GM18505 (cell line): Measurements from ENCODE around the gene LLGL1.

Experiments
- ATAC-seq: cut with Tn5 transposase; IDR thresholded peaks from one replicate; pipeline ENCODE4 v1.9.1; 2021; ENCODE audit not compliant: unreplicated experiment
- POLR2A ChIP-seq: IDR thresholded peaks from 4 replicates; pipeline ENCODE4 v1.6.1; 2011; ENCODE audit warnings: borderline replicate concordance; ENCODE audit not compliant: insufficient read depth, insufficient read length; ENCODE audit errors: extremely low read depth

The LLGL1 gene

DNA sequence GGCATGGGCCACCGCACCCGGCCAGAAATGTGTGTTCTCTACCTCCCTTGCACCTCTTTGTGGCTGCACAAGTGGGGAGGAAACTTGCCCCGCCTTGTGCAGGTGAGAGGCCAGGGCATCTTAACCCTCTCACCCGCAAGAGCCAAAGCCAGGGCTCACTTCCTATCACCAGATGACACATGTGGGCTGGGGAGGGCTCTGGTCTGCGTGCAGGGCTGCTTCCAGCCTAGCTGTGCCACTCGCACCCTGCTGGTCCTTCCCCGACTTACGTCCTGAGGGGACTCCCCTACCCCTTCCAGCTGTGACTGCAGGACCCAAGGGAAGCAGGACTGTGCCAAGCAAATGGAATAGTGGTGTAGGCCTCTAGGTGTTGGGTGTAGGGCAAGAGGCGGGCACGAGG, 41.9 kb downstream of the LLGL1 start:
- no peak for TF ChIP-seq POLR2A
- ATAC-seq: no peak

DNA sequence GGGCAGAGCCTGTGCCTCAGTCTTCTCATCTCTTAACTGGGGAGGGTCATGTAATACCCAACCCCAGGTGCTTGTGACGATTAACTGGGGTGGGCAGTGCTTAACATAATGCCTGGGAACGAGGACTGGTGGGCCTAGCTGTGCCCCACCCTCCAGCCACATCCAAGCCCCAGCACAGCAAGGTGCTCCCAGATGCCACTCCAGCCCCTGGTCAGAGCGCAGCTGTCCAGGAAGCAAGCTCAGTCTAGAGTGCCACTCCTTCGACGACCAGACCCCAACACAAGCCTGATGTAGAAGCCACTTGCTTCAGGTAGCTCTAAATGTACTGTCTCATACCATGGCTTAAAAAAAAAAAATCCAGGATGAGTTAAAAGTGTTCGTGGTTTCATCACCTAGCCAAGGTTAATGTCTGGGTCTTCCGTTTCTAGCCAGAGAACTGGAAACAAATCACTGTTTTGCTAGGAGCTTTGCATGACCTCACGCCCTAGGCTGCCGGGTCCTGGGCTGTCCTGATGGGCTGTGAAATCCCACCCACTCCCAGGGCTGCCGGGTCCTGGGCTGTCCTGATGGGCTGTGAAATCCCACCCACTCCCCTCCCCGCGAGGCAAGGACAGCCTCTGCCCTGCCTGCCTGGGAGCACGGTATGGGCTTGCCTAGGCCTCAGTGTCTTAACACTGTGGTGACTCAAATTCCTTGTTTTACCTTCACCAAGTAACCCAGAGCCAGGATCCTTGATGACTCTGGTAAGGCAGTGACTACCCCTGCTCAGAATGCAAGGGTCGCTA, 42.7 kb downstream of the LLGL1 start:
- no peak for TF ChIP-seq POLR2A
- no peak for ATAC-seq

DNA sequence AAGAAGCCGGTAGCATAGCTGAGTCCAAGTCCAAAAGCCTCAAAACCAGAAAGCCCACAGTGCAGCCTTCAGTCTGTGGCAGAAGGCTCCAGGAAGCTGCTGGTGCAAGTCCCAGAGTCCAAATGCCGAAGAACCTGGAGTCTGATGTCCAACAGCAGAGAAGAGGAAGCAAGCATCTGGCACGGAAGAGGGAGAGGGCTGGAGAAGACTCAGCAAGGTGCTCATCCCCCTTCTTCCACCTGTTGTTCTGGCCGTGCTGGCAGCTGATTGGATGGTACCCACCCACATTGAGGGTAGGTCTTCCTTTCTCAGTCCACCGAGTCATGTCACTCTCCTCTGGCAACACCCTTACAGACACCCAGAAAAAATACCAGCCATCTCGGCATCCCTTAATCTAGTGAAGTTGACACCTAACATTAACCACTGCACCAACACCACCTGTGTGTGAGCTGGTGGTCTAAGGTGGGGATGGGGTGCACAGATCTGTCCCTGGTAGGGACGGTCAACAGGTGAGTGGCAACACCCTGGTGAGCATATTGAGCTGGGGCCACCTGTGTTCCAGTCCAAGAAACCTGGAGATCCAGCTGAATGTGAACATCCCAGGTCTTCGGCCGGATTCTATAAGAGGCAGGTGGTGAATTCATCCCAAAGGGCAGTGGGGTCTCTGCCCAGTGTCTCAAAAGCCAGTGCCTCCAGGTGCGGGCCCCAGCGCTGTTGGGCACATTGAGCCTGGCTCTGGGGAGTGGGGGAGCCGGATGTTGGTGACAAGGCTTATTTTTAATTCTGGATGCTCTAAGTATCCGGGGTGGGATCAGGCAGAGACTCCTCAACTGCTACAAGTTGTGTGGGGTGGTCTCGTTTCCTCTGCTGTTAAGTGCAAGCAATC, 44.9 kb downstream of the LLGL1 start:
- ATAC-seq: no peak
- TF ChIP-seq POLR2A: peak; percentile 16

DNA sequence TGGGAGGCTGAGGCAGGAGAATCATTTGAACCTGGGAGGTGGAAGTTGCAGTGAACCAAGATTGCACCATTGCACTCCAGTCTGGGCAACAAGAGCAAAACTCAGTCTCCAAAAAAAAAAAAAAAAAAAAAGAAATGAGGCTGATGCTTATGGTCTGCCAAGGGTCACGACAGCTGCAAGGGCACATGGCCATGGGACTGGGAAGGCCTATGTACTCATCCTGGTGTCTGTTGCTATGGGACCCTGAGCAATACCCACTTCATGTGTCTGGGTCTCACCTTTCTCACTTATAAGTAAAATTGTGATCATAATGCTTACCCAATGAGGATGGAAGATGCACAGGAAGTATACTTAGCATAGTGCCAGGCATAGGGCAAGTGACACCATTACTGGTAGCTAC, 51.6 kb downstream of the LLGL1 start:
- no peak for ATAC-seq
- no peak for TF ChIP-seq POLR2A

DNA sequence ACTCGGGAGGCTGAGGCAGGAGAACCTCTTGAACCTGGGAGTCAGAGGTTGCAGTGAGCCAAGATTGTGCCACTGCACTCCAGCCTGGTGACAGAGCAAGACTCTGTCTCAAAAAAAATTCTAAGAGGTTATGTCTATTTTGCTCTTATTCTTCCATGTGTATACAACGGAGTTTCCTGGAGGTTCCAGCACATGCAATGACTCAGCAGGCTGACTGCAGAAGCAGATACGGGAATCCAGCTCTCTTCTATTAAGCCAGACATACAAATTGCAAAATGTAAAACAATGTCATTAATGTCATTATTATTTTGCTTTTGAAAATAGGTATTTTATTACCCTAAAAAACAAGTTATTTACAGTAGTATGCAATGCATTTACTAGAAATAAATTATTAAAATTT, 53.4 kb downstream of the LLGL1 start:
- no peak for ATAC-seq
- TF ChIP-seq POLR2A: no peak

DNA sequence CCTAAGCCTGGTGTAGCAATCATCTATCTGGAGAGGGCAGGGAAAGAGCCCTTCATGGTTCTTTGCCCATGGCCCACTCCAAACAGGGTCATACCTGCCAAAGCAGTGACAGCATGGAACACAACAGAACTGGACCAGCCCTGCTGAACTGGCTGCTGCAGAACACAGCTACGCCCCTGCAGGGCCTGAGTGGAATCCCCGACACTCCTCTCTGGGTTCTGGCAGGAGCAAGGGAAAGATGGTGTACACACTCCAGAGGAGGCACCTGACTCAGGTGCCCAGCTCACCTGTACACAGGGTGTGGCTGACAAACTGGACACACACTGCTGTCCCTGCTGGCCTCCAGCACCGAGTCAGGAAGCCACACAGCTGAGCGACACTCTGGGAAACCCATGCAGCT, 54.8 kb downstream of the LLGL1 start:
- TF ChIP-seq POLR2A: no peak
- ATAC-seq: no peak

DNA sequence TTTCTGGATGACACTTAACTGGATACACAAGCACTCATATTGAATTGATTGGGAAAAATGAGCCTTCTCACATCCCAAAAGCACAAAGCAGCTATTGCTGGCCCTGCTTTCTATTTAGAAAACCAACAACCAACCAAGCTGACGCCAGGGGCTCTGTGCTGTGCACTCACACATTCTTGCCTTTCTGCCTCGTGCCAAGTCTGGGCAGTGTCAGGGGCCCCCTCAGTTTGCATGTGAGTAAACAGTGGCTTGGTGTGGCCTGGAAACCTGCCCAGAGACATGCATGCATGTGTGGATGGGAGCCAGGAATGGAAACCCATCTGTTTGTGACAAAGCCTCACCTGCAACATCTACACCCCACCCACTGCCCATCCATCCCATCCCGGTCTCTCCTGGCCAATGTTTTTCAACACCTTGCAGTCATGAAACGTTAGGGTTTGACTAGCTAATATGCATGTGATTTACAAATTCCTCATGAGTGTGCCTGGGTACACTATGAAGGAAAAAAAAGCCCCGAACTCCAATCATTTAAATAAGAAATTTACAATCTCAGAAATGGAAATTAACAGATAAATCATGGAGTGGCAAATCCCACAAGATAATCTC, 55.4 kb downstream of the LLGL1 start:
- ATAC-seq: no peak
- TF ChIP-seq POLR2A: no peak

DNA sequence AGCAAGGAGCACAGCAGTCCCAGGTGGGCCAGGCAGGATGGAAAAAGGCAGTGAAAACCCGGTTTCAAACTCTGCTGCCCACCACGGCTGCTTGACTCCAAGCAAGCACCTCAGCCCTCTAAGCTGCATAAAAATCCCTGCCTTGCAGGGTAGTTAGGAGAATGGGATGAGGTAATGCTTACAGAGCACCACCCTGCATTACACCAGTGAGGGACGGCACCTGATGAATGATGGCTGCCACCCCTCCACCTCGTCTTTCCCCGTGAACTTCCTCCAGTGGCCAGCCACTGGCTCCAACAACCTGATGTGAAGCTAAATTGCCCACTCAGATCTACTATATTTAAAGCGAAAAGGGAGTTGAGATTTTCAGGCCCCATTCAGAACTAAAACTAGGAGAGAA, 56.4 kb downstream of the LLGL1 start:
- TF ChIP-seq POLR2A: no peak
- ATAC-seq: no peak

DNA sequence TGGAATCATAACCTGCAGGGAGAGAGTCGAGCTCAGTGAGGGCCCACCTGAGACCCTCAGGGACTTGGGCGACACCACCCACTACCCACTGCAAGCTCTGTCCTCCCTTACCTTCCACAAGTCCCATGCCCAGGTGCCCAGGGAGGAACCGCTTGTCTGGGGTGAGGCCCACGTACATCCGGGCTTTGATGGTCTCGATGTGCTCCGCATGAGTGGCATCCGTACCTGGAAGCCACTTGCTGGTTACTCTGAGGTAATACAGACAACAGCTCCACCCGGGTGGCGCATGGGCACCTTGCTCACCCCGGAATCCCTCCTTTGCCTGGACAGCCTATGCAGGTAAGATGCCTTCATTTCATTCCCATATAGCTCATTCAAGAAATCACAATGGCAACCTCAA, 59.9 kb downstream of the LLGL1 start:
- ATAC-seq: no peak
- no peak for TF ChIP-seq POLR2A

DNA sequence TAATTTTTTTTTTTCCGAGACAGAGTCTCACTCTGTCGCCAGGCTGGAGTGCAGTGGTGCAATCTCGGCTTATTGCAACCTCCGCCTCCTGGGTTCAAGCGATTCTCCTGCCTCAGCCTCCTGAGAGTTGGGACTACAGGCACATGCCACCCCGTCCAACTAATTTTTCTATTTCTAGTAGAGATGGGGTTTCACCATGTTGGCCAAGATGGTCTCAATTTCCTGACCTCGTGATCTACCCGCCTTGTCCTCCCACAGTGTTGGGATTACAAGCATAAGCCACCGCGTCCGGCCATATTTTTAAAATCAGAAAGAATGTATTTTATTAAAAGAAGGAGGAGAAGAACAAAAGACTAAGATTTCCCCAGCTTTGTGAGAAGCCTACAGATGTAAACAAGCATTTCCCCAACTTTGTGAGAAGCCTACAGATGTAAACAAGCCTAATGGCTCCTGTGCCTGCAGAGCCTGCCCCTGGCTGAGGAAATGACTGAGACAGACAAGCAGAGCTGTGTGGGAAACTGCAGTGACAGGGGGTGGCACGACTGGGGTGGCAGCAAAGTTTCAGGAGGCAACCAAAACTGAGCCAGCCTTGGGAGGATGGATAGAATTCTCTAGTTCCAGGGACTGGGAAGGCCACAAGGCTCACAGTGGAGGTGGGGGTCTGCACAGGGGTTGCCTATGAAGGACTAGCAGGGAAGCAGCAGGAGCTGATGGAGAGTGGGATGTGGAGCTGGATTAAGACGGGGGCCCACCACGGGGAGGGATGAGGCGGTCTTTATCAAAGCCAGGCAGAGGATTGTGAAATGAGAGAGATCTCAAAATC, 66.5 kb downstream of the LLGL1 start:
- no peak for TF ChIP-seq POLR2A
- no peak for ATAC-seq
